ENCODE measurements around the gene GTPBP1. TPM values are rescaled to one million over a fixed set of nuclear protein-coding genes. Genes with fewer than 3 reads are reported as not detected.

The GTPBP1 gene
- polyA plus RNA-seq, 3 donors, result 6.7 to 41.4 (median 12.7) TPM

DNA sequence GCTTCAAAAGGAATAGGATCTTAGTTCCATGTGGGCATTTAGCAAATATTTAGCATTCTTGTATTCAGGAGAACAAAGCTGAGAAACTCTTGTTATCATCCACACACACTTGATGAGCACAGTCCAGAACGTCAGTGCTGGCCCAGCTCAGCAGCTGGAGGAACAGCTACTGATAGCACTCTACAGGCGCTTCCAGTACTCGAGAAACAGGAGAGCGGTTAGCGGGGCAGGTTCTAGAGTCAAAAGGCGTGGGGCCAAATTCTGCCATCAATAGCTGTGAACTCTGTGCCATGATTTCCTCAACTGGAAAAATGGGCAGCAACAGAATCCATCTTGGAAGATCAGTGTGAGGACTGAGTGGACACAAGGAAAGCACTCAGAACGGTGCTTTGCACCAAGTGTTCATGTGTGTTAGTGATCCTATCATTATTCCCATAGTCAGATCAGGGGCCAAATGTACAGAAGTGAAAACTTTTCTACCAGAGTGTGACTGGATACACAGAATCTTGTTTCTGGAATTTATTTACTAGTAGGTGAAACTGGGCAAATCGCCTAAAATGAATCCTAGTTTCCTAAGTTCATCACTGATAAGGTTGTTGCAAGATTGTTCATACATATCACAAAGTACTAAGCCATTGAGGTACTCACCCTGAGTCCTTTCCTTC, 8.2 kb upstream of the GTPBP1 start:
- Histone ChIP-seq H3K4me2 (replicated peaks; ENCODE audit: extremely low read depth, low read length, poor library complexity, severe bottlenecking) (peak overlapping the region; percentile 27), H4K20me1 (ENCODE audit: insufficient read depth, low read length) (peaks cover 16% of the 10 kb centered on the region), H3K9ac (ENCODE audit: insufficient read depth, low read length, poor library complexity, severe bottlenecking) (no peak overlapping the region), H3K27me3 (ENCODE audit: control insufficient read depth in 2 of 2, insufficient read depth in 2 of 2, low read length in 2 of 2) (peaks cover 0 to 2% of the 10 kb centered on the region in 2 donors), H2AFZ (ENCODE audit: insufficient read depth, low read depth, low read length, poor library complexity, severe bottlenecking) (no peak overlapping the region), H3K4me3 (replicated peaks in 1 of 3; ENCODE audit: low read depth in 2 of 3, low read length in 3 of 3) (peak overlapping the region in 1 of 3 experiments; percentile 89), H3K4me1 (ENCODE audit: control insufficient read depth in 1 of 2, insufficient read depth in 2 of 2, low read length in 2 of 2) (peaks cover 47 to 53% of the 10 kb centered on the region in 2 donors), H3K27ac (ENCODE audit: low read depth in 1 of 2, low read length in 2 of 2) (peak overlapping the region; percentile 24 to 77), H3K79me2 (ENCODE audit: insufficient read depth, low read length) (peaks cover 60% of the 10 kb centered on the region), H3K9me3 (replicated peaks in 1 of 2; ENCODE audit: control insufficient read depth in 1 of 2, insufficient read depth in 1 of 2, low read length in 2 of 2) (no peaks in the 10 kb centered on the region), H3K36me3 (replicated peaks in 1 of 2; ENCODE audit: control insufficient read depth in 1 of 2, insufficient read depth in 2 of 2, low read length in 2 of 2) (peaks cover 0 to 5% of the 10 kb centered on the region in 2 donors)
- intact Hi-C loops (cut with micrococcal nuclease), result no loop called here
- no peaks in the 10 kb centered on the region for H3K9me3 Mint-ChIP-seq
- H3K27ac Mint-ChIP-seq, result peak overlapping the region; percentile 89 to 94 (median 90)
- no peak for DNase-seq
- peaks cover 48% of the 10 kb centered on the region for H3K4me1 Mint-ChIP-seq
- H3K36me3 Mint-ChIP-seq, result peaks cover 8 to 23% of the 10 kb centered on the region in 2 donors
- H3K27me3 Mint-ChIP-seq (ENCODE audit: low read depth in 3 of 3), result peaks cover 6 to 10% (median 6%) of the 10 kb centered on the region in 3 donors
- H3K4me3 Mint-ChIP-seq, result peak overlapping the region; percentile 45 to 69
- 85% methylated on average over 6 of the region's 8 CpGs for WGBS (ENCODE audit: insufficient coverage)
- TF ChIP-seq CTCF (IDR thresholded peaks at IDR 0.05), result no peak

GRCh38 chr22:38698407-38699094, 7.2 kb upstream of the GTPBP1 start:
- peak overlapping the region in 1 of 2 donors; percentile 52 for H3K27ac ChIP-seq (ENCODE audit: low read depth in 1 of 2, low read length in 2 of 2)
- no peak for DNase-seq
- H3K36me3 ChIP-seq (replicated peaks in 1 of 2; ENCODE audit: control insufficient read depth in 1 of 2, insufficient read depth in 2 of 2, low read length in 2 of 2), result no peaks in the 10 kb centered on the region
- peak overlapping the region in 6 of 7 donors; percentile 32 to 81 (median 58) for H3K27ac Mint-ChIP-seq
- peaks cover 6 to 13% (median 6%) of the 10 kb centered on the region in 3 donors for H3K27me3 Mint-ChIP-seq (ENCODE audit: low read depth in 3 of 3)
- peak overlapping the region; percentile 75 for H3K4me2 ChIP-seq (replicated peaks; ENCODE audit: extremely low read depth, low read length, poor library complexity, severe bottlenecking)
- peaks cover 48% of the 10 kb centered on the region for H3K4me1 Mint-ChIP-seq
- 79% methylated on average over 9 of the region's 13 CpGs for WGBS (ENCODE audit: insufficient coverage)
- H3K4me3 ChIP-seq (replicated peaks in 1 of 3; ENCODE audit: low read depth in 2 of 3, low read length in 3 of 3), result peak overlapping the region in 1 of 3 experiments; percentile 89
- H3K9ac ChIP-seq (ENCODE audit: insufficient read depth, low read length, poor library complexity, severe bottlenecking), result no peak overlapping the region
- H3K4me1 ChIP-seq (ENCODE audit: control insufficient read depth in 1 of 2, insufficient read depth in 2 of 2, low read length in 2 of 2), result peaks cover 47 to 53% of the 10 kb centered on the region in 2 donors
- H3K4me3 Mint-ChIP-seq, result peak overlapping the region; percentile 39 to 62
- H3K36me3 Mint-ChIP-seq, result peaks cover 0 to 18% of the 10 kb centered on the region in 2 donors
- H4K20me1 ChIP-seq (ENCODE audit: insufficient read depth, low read length), result peaks cover 11% of the 10 kb centered on the region
- H3K9me3 ChIP-seq (replicated peaks in 1 of 2; ENCODE audit: control insufficient read depth in 1 of 2, insufficient read depth in 1 of 2, low read length in 2 of 2), result no peaks in the 10 kb centered on the region
- H2AFZ ChIP-seq (ENCODE audit: insufficient read depth, low read depth, low read length, poor library complexity, severe bottlenecking), result no peak overlapping the region
- TF ChIP-seq CTCF (IDR thresholded peaks at IDR 0.05), result no peak
- H3K9me3 Mint-ChIP-seq, result no peaks in the 10 kb centered on the region
- peaks cover 0 to 2% of the 10 kb centered on the region in 2 donors for H3K27me3 ChIP-seq (ENCODE audit: control insufficient read depth in 2 of 2, insufficient read depth in 2 of 2, low read length in 2 of 2)
- intact Hi-C loops (cut with micrococcal nuclease), result no loop called here
- H3K79me2 ChIP-seq (ENCODE audit: insufficient read depth, low read length), result peaks cover 54% of the 10 kb centered on the region
